ENCODE results near the gene MACROH2A1.

MACROH2A1 gene

DNA sequence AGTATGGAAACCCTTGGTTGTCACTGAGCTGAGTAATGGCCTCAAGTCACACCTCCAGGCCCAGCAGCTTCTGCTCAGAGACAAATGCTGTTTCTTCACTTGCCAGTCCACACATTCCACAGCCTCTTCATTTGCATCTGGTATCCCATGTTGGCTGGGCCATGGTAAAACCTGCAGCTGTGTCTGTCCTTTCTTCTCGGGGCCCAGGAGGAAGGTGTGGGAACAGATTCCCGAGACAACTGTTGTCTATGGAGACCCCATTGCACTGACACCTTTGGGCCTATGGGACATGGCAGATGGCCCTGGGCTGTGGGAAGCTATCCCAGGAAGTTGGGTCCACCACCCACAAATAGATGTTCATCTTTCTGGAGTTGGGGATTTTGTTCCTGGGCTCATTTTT is 85.1 kb downstream of the MACROH2A1 start:
- no peak for DNase-seq (ENCODE audit: low spot score)

DNA sequence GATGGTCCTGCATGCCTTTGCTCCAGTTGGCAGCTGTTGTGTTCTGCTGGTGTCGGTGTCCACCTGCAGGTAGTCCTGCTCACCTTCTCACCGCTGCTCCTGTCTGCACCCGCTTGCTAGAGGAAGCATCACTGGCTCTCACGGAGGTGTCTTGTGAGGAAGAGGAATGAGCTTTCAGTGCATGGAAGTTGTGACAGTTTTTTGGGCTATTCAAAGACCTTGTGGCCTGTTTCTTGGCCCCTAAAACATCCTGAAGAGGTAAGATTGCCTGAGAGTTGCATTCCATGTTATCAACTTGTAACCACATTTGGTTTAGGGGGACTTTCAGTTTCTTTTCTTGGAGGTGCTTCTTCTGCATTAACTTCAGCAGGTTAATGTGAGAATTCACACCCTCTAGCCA is 85.6 kb downstream of the MACROH2A1 start:
- DNase-seq (ENCODE audit: low spot score), result no peak

DNA sequence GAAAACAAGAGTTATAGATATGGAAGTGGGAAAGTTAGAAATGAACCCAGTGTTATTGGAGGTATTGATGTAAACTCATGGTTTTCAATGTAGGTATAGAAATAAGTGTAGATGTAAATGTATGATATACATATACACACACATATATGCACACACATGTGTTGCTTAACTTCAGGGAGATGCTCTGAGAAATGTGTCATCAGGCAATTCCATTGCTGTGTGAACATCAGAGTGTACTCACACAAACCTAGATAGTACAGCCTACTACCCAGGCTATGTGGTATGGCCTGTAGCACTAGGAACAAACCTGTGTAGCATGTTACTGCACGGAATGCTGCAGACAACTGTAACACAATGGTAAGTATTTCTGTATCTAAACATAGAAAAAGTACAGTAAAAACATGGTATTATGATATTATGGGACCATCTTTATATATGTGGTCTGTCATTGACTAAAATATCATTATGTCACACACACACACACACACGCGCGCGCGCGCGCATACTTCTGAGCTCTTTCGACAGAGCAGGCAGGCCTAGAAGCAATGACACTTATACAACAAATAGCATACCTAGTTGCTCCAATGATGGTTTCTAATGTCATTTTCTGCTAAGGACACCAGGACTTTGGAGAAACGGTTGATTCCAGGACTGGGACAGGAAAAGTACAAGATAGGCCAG is 86.6 kb downstream of the MACROH2A1 start:
- DNase-seq (ENCODE audit: low spot score), result no peak

DNA sequence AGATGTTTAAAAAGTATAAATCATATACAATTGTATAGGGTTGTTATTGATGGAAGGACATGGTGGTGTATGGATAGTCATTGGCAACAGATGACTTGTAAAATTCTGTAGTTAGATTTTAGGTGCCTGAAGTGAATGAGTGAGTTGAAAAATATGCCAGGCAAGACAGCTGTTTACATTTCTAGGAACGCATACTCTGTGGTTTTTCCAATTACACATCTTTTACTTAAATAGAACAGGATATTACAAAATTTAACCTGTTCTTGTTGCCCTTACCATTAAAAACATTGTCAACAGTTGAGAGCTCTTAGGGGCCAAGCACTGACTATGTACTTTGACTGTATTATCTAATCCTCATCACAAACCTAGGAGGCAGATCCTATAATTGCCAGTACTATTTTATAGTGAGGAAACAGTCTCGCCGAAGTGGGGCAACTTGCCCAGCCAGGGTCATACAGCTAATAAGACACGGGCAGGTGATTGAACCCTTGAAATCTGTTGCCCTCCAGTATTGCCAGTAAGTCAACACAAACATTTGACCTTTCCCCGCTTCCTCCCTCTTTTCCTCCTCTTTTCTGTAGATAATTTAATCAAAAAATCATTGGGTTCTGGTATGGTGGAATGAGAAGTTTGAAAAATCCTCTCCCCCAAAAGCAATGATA is 88.6 kb downstream of the MACROH2A1 start:
- no peak for DNase-seq (ENCODE audit: low spot score)

DNA sequence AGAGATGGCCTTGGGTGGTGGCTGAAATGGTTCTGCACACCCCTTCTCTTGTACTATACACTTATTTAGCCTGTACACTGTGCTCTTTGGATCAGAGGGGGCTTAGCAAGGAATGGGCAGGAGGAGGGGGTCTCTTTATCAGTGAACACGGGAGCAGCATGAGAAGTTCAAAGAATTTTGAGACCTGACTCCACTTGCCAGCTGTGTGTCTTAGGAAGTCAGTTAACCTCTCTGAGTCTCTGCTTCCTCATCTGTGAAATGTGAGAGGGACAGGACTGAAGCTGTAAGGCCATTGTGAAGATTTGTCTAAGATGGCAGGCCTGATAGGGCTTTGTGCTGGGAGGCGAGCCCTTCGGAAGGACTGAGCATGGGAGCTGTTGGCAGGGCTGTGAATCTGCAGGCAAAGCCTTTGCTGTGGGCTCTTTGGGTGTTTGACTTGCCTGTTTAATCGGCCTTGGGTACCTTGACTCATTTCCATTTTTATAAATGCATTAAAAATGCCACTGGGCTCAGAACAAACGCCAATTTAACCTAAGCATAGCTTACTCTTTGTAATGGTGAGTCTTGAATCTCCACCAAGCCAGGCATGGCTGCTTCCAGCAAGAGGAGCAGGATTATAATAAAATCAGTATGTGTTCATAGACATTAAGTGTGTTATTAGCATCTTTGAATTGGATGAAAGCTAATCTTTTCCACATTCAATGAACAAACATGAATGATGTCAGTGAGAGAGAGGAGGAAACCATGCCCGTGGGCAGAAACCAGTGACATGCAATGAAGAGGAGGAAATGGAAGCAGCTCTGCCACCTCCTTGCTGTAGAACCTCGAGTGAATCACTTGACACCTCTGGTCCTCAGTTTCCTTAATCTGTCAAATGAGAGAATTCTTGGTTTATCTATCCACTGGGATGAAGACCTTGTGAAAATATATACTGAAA is 89.4 kb downstream of the MACROH2A1 start:
- DNase-seq (ENCODE audit: low spot score), result no peak

DNA sequence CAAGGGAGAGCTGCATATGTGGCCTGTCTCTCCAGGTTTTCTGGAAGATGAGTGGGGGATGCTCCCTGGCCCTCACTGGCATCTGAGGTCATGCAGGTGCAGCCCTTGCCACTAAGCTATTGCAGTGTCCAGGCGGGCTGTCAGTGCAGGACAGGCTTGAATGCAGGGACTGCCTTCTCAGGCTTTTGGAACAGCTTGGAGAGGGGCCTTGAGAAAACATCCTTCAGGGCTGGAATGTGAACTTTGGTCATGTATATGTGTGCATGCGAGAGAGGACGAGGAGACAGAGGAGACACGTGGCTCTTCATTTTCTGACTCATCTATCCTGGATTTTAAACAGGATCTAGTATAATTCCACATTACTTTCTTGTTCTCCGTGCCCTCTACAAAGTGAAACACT is 90.3 kb downstream of the MACROH2A1 start:
- no peak for DNase-seq (ENCODE audit: low spot score)

DNA sequence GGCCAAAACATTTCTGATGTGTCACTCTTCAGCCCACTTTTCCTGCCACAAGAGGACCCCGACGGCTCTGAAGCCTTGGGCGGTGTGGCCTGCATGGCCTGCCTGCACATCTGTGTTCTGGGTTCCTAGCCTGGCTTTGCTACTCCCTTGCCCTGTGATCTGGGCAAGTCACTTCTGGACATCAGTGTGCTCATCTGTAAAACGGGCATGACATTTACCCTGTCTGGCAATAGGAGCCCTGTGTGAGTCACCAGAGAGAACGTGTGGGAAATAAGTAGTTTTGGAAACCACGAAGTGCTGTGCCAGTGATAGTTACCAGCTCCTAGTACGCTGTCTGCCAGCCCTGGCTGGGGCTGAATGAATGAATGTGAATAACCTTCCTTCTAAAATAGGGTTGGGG is 90.8 kb downstream of the MACROH2A1 start:
- DNase-seq (ENCODE audit: low spot score), result no peak

DNA sequence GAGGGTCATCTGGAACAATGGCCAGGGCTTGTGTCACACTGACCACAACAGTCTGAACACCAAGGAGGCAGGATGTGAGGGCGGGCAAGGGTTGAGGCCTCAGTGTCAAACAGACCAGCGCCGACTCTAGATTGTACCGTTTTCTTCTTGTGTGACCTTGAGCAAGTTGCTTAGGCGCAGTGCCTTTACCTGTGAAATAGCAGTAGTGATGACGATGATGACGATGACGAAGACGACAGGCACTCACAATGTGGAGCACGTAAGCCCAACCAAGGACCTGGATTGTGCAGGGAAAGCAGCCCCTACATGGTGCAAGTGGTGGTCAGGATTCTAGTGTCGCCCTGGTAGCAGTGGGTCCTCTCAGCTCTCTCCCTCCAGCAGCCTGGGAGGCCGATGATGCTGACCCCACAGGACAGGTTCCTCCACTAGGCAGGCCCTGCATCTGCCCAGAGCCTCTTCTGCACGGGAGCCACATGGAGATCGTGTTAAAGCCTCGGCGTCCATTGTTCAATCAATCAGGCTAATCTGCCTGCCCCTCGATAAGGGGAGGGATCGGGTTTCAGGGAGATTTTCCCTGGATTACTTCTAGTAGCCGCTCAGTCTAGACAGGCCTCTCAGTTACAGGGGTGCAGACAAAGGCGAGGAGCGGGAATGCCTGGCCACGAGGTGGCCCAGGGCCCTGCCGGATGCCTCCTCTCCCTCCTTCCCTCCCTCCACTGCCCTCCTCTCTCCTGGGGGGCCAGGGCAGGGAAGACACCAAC is 91.7 kb downstream of the MACROH2A1 start:
- DNase-seq (ENCODE audit: low spot score), result no peak

DNA sequence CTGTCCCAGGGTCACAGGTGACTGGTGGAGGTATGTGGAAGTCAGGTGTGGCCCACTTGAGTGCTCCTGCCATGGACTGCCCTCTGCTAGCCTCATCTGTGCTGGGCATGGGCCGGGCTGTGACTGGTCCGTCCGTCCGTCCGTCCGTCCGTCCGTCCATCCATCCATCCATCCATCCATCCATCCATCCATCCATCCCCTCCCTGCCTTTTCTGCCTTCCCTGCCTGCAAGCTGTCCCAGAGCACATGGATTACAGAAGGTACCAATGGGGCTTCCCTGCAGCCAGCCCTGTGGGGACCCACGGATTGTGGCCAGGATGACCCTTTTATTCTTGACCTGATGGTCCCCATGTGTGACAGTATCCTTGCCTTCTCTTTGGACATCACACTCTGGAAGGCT is 92.5 kb downstream of the MACROH2A1 start:
- DNase-seq (ENCODE audit: low spot score), result no peak

DNA sequence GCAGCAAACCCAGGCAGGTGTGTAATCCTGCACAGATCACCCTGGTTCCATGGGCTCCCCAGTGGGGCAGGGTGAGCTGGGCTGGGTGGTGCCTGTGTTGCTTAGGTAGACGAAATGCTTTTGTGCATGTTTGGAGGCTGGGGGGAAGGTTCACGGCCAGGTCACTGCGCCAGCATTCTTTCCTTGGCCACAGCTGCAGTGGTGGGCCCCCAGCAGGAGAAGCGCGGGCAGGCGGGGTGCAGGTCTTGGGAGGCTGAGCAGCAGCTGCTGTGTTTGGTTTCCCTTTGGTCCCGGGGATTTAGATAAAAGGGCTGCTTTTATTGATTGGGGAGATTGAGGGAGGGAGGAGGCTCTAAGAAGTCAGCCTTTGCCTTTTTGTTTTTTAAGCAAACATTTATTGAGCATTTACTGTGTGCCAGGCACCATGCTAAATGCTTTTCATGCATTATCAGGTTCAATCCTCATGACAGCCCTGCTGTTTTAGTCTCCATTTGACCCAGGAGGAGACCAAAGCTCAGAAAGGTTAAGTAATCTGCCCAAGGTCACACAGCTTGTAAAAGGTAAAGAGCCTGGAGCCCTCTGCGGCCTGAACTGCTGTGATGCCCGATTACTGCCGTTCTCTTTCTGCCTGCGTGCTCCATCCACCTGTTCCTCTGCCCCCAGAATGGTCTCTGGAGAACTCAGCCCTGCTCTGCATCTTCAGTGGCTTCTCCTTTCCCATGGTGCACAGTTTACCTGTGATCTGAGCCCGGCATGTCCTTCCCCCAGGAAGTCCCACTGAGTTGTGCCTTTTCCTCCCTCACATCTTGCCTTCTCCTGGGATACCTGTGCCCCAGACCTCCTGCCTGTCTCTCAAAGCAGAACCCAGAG is 94.4 kb downstream of the MACROH2A1 start:
- DNase-seq (ENCODE audit: low spot score), result no peak

DNA sequence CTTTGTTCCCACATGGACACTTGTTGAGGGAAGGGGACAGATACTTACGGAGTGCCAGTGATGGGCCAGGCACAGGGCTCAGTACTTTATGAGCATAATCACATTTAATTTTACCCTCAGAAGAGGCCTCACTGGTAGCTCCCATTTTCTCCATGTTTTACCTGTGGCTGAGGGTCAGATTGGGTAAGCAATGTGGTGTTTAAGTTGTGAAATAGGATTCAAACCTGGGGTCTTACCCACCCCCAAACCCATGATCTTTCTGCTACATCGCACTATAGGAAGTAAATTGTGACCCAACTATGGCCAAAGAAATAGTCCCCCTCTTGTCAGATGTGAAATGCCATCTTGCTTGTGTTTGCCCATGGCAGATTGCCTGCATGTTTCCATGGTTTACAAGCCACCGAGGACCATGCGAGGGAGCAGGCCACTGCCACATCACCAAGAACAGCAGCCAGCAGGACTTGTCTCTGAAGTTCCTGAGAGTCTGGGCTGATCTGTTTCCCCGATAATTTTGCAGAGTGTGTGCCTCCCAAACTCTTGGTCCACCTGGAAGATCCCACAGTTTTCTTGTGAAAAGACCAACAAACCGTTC is 95.4 kb downstream of the MACROH2A1 start:
- DNase-seq (ENCODE audit: low spot score), result no peak

DNA sequence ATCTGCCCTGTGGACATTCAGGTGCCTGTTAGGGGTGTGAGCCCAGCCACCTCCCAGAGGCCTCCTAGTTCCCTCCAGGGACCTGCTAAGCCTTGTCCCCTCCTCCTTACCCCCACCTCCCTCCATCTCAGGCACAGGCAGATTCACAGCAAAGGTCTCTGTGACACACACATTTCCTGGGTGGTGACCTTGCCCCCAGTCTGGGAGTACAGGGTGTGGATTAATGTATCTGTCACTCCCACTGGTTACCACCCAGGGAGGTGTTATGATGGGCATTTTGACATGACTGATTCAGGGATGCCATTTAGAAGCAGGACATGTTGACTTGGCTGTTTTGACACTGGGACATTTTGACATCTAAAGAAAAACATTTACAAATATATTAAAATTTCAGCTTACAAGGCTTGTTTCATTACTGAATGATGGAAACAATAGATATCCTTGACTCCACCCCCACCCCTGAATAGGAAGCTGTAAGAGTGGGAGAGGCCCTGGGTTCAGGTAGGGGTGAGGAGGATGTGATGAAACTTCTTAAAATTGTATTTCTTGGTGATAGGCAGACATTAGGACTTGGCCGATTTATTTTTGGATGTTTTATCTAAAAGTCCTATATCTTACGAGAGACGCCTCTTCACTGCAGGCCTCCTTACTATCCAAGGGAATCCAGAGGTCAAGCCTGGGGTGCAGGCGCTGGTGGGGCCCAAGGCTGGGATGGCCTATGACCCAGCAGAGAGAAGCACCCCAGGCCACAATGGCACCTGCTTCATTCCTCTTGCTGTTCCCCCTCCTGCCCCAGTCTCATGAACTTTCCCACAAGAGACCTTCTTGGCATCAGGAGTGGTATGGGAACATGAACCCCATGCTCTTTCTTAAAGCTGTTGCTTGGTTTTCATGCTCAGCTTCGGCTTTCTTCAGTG is 101.9 kb downstream of the MACROH2A1 start:
- DNase-seq (ENCODE audit: low spot score), result no peak

DNA sequence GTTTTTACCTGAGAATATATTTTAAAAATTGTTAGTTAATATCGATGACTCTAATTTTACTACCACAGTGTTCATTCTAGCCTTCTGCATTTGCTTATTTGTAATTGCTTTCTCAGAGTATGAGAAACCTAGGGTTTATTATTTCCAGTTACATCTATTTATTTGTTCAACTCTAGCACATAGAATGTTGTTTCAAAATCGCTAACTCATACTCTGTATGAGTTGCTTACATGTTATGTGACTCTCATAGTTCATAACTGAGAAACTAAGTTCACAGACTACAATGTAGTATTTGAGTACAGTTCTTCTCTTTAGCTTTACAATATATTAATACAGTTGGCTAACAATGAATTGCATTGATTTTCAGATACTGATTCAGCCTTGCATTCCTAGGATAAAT is 103.2 kb downstream of the MACROH2A1 start:
- DNase-seq (ENCODE audit: low spot score), result no peak

DNA sequence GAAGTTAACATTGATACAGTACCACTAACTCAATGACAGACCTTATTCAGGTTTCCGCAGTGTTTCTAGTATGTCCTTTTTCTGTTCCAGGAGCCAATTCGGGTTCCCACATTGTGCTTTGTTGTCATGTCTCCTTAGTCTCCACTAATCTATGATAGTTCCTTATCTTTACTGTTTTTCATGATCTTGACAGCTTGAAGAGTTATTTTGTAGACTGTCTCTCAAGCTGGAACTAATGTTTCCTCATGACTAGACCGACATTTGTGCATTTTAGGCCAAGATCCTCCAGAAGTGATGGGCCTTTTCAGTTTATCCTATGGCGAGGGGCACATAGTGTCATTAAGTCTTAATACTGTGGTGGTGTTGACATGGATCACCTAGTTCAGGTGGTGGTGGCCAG is 104.2 kb downstream of the MACROH2A1 start:
- DNase-seq (ENCODE audit: low spot score), result no peak

DNA sequence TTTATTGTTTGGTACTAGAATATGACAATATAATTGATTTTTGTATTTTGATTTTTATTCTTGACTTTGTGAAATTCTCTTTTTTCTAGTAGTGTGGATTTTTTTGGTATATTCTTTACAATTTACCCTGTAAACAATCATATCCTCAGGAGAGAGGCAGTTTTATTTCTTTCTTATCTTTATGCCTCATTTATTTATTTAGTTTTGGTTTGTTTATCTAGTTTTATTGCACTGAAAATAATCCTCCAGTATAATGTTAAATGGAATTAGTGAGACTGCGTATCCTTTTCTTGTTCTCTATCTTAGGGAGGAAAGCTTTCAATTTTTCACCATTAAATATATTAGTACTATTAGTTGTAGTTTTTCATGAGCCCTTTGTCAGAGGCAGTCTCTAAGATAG is 109.4 kb downstream of the MACROH2A1 start:
- DNase-seq (ENCODE audit: low spot score), result no peak

DNA sequence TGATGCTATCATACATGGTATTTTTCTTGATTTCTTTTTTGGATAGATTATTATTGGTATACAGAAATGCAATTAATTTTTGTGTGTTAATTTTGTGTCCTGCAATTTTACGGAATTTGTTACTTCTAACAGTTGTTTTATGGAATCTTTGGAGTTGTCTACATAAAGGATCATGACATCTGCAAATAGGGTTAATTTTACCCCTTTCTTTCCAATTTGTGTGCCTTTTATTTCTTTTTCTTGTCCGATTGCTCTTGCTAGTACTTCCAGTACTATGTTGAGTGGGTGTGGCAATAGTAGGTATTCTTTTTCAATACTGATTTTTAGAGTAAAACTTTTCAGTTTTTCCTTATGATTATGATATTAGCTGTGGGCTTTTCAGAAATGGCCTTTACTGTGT is 111.5 kb downstream of the MACROH2A1 start:
- no peak for DNase-seq (ENCODE audit: low spot score)

All from cerebellar cortex (tissue), 1 donor.